Endodermal cell (in vitro differentiated cells): ENCODE measurements around the gene OR5AU1. TPM values are rescaled to one million over a fixed set of nuclear protein-coding genes. Genes with fewer than 3 reads are reported as not detected.
"Not testable (repeated sequence)": the region's sequence is repeated elsewhere in the genome, so short reads cannot be mapped to it uniquely, and the experiment has no call there.

Source experiments
- DNase-seq: peaks from one replicate; pipeline ENCODE4 v3.0.0-alpha.2; 2017
- H3K27ac ChIP-seq: 2 replicates; pipeline ENCODE4 v1.5.1; 2013; ENCODE audit warnings: mild to moderate bottlenecking, low read depth, low read length, moderate library complexity
- H3K27me3 ChIP-seq: 2 replicates; pipeline ENCODE4 v1.6.1; 2013; ENCODE audit warnings: mild to moderate bottlenecking, low read length, moderate library complexity; ENCODE audit not compliant: insufficient read depth, control insufficient read depth, poor library complexity, severe bottlenecking
- H3K36me3 ChIP-seq: 2 replicates; pipeline ENCODE4 v1.7.0; 2013; ENCODE audit warnings: mild to moderate bottlenecking, low read length, moderate library complexity; ENCODE audit not compliant: control insufficient read depth, insufficient read depth
- H3K4me1 ChIP-seq: one replicate; pipeline ENCODE4 v1.7.0; 2013; ENCODE audit warnings: low read length; ENCODE audit not compliant: control insufficient read depth, insufficient read depth
- H3K4me3 ChIP-seq: 2 replicates; pipeline ENCODE4 v1.5.1; 2013; ENCODE audit warnings: mild to moderate bottlenecking, low read length, moderate library complexity
- H3K9ac ChIP-seq: 2 replicates; pipeline ENCODE4 v1.6.1; 2013; ENCODE audit warnings: mild to moderate bottlenecking, low read length, moderate library complexity; ENCODE audit not compliant: poor library complexity, severe bottlenecking; ENCODE audit errors: extremely low read depth
- H3K9me3 ChIP-seq: 2 replicates; pipeline ENCODE4 v1.6.1; 2013; ENCODE audit warnings: mild to moderate bottlenecking, low read length, moderate library complexity; ENCODE audit not compliant: control insufficient read depth
- H3K27ac Mint-ChIP-seq: 2 replicates; pipeline ENCODE4 v1.8.0; 2020; ENCODE audit warnings: mixed read lengths
- H3K27me3 Mint-ChIP-seq: 2 replicates; pipeline ENCODE4 v1.8.0; 2021; ENCODE audit warnings: mild to moderate bottlenecking, mixed read lengths; ENCODE audit not compliant: insufficient read depth
- H3K36me3 Mint-ChIP-seq: 2 replicates; pipeline ENCODE4 v1.8.0; 2020; ENCODE audit warnings: low read depth, mixed read lengths
- H3K4me1 Mint-ChIP-seq: 2 replicates; pipeline ENCODE4 v1.8.0; 2020; ENCODE audit warnings: mixed read lengths
- H3K4me3 Mint-ChIP-seq: 2 replicates; pipeline ENCODE4 v1.8.0; 2020; ENCODE audit warnings: mild to moderate bottlenecking, moderate library complexity, mixed read lengths
- H3K9me3 Mint-ChIP-seq: 2 replicates; pipeline ENCODE4 v1.8.0; 2020; ENCODE audit warnings: mild to moderate bottlenecking, mixed read lengths
- CTCF ChIP-seq: fragments of 200-600 bp; sonication (generic); conservative IDR thresholded peaks from 2 replicates; pipeline ENCODE4 v1.5.0; 2021; ENCODE audit warnings: antibody characterized with exemption, mild to moderate bottlenecking
- WGBS, 2 experiments: methylation state at CpG; one replicate each; pipeline versions ENCODE4 v1.1.5 to v1.1.7; 2013; ENCODE audit warnings: missing lambda C conversion rate in 2 of 2, mixed read lengths in 1 of 2; ENCODE audit not compliant: insufficient coverage in 1 of 2, insufficient read length in 1 of 2; 5-methylcytosine and 5-hydroxymethylcytosine counted together
- total RNA-seq, 2 donors: library from RNA; stranded (reverse); fragmentation: NEBNext Ultra II Directional in 1 of 2; extraction: Animal tissue kit (Norgen Biotek cat#: 25700) in 1 of 2; gene quantifications; 2 replicates in 1 of 2; 3 replicates in 1 of 2; pipeline ENCODE4 v1.2.1, GENCODE V29; 2021

Gene OR5AU1
- total RNA-seq, 2 donors from 2014 or later = not detected

DNA sequence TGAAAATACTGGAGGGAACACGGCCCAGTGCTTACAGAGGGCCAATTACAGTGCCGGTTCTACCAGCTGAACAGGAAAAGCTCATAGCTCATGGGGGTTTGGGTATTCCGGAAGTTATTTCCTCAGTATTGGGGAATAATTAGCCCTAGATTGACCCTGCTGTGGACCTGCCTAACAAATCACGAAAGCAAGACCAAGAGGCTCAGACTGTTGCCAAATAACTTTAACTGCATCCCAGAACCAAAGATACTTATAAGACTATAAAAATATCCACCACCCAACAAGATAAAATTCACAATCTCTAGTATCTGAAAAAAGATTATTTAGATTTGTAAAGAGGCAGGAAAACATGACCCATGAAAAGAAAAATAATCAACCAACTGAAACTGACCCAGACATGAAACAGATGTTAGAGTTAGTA, 8.0 kb upstream of the OR5AU1 start:
- no peaks in the 10 kb centered on the region for H3K36me3 Mint-ChIP-seq
- H3K27me3 Mint-ChIP-seq = peaks cover 3% of the 10 kb centered on the region
- no peak for DNase-seq
- Histone ChIP-seq H3K4me1 (peaks cover 4% of the 10 kb centered on the region), H3K36me3 (no peaks in the 10 kb centered on the region), H3K9me3 (no peaks in the 10 kb centered on the region), H3K27ac (no peak overlapping the region), H3K27me3 (no peaks in the 10 kb centered on the region), H3K4me3 (no peak overlapping the region), H3K9ac (no peak overlapping the region)
- peaks cover 8% of the 10 kb centered on the region for H3K4me1 Mint-ChIP-seq
- 92 to 97% methylated on average over 3 to 4 of the region's 4 CpGs for WGBS, 2 experiments
- TF ChIP-seq CTCF = no peak
- H3K27ac Mint-ChIP-seq = no peak overlapping the region
- H3K4me3 Mint-ChIP-seq = no peak overlapping the region
- no peaks in the 10 kb centered on the region for H3K9me3 Mint-ChIP-seq

GRCh38 chr14:21162081-21162480, 6.2 kb upstream of the OR5AU1 start:
- no peaks in the 10 kb centered on the region for H3K27me3 ChIP-seq
- peaks cover 4% of the 10 kb centered on the region for H3K4me1 ChIP-seq
- DNase-seq = no peak
- no peak overlapping the region for H3K27ac Mint-ChIP-seq
- H3K27me3 Mint-ChIP-seq = peaks cover 6% of the 10 kb centered on the region
- no peak overlapping the region for H3K27ac ChIP-seq
- H3K4me3 ChIP-seq = no peak overlapping the region
- H3K9me3 Mint-ChIP-seq = no peaks in the 10 kb centered on the region
- no peak overlapping the region for H3K9ac ChIP-seq
- H3K9me3 ChIP-seq = no peaks in the 10 kb centered on the region
- H3K4me3 Mint-ChIP-seq = no peak overlapping the region
- peaks cover 13% of the 10 kb centered on the region for H3K4me1 Mint-ChIP-seq
- H3K36me3 ChIP-seq = no peaks in the 10 kb centered on the region
- H3K36me3 Mint-ChIP-seq = no peaks in the 10 kb centered on the region
- 76 to 89% methylated on average over 4 to 5 of the region's 5 CpGs for WGBS, 2 experiments
- TF ChIP-seq CTCF = no peak

GRCh38 chr14:21160061-21160610, 4.3 kb upstream of the OR5AU1 start:
- no peak overlapping the region for H3K27ac Mint-ChIP-seq
- TF ChIP-seq CTCF = no peak
- Histone ChIP-seq H3K4me1 (peaks cover 3% of the 10 kb centered on the region), H3K4me3 (no peak overlapping the region), H3K36me3 (no peaks in the 10 kb centered on the region), H3K27me3 (peaks cover 8% of the 10 kb centered on the region), H3K9ac (no peak overlapping the region), H3K9me3 (no peaks in the 10 kb centered on the region), H3K27ac (no peak overlapping the region)
- no peaks in the 10 kb centered on the region for H3K9me3 Mint-ChIP-seq
- peaks cover 7% of the 10 kb centered on the region for H3K4me1 Mint-ChIP-seq
- no peak for DNase-seq
- 92 to 98% methylated on average over 4 of the region's 4 CpGs for WGBS, 2 experiments
- H3K36me3 Mint-ChIP-seq = no peaks in the 10 kb centered on the region
- H3K4me3 Mint-ChIP-seq = no peak overlapping the region
- H3K27me3 Mint-ChIP-seq = peaks cover 15% of the 10 kb centered on the region

- not testable (repeated sequence) for H3K27ac ChIP-seq
Measured at GRCh38 chr14:21158175-21158574, 2.3 kb upstream of the OR5AU1 start.

More at GRCh38 chr14:21158175-21158574, 2.3 kb upstream of the OR5AU1 start:
- H3K4me3 ChIP-seq, H3K36me3 Mint-ChIP-seq, H3K27me3 ChIP-seq, H3K4me1 ChIP-seq, H3K9ac ChIP-seq, H3K4me3 Mint-ChIP-seq, H3K9me3 Mint-ChIP-seq, H3K4me1 Mint-ChIP-seq, DNase-seq, H3K9me3 ChIP-seq, H3K27ac Mint-ChIP-seq, H3K36me3 ChIP-seq: not testable (repeated sequence)
- H3K27me3 Mint-ChIP-seq = peaks cover 21% of the 10 kb centered on the region
- WGBS, 2 experiments = 0% methylated on average over 1 of the region's 1 CpG; no CpG with 5 or more reads in 1 of the 2 experiments
